Panc1 (cell line): ENCODE data around the gene GPR180. TPM values are rescaled to one million over a fixed set of nuclear protein-coding genes. Genes with fewer than 3 reads are reported as not detected.

Source experiments
- ATAC-seq: fragments of 200-7000 bp; cut with Tn5 transposase; 2 replicates; pipeline ENCODE4 v1.9.1; 2020; ENCODE audit warnings: mild to moderate bottlenecking, moderate library complexity
- BruUV-seq: library from RNA; stranded (reverse); fragments of 400-500 nt; replicated peaks from 2 replicates; lab custom pipeline; 2021; lab: Mats Ljungman, UMichigan
- CTCF ChIA-PET: fragments of 300-600 bp; sonication (Branson Sonifier 250); formaldehyde crosslinking; loops from one replicate; lab custom pipeline; 2022; ENCODE audit warnings: antibody characterized with exemption; lab: Charles Lee
- POLR2A ChIA-PET: fragments of 300-600 bp; sonication (Branson Sonifier 250); formaldehyde crosslinking; loops from one replicate; lab custom pipeline; 2022; ENCODE audit warnings: antibody characterized with exemption; lab: Charles Lee
- DNase-seq: peaks from one replicate; pipeline ENCODE4 v3.0.0-alpha.2; 2010; ENCODE audit warnings: low read depth, low spot score
- H3K27ac ChIP-seq: 2 replicates; pipeline ENCODE4 v1.5.1; 2011; ENCODE audit warnings: mild to moderate bottlenecking, low read length, inconsistent platforms
- H3K27me3 ChIP-seq: fragments of 200-500 bp; sonication (Bioruptor generic); 2 replicates; pipeline ENCODE4 v1.6.0; 2014; ENCODE audit warnings: low read length, inconsistent platforms; ENCODE audit not compliant: control insufficient read depth, insufficient read depth
- H3K36me3 ChIP-seq: fragments of 200-500 bp; sonication (Bioruptor generic); 2 replicates; pipeline ENCODE4 v1.5.1; 2014; ENCODE audit warnings: inconsistent platforms, mild to moderate bottlenecking, low read length, moderate library complexity; ENCODE audit not compliant: control insufficient read depth, insufficient read depth
- H3K4me1 ChIP-seq: 2 replicates; pipeline ENCODE4 v1.5.1; 2011; ENCODE audit warnings: inconsistent platforms, mild to moderate bottlenecking, low read length, moderate library complexity; ENCODE audit not compliant: control insufficient read depth, insufficient read depth
- H3K4me3 ChIP-seq, 2 experiments: 2 replicates each; pipeline ENCODE4 v1.5.1; 2011 to 2012; ENCODE audit warnings: low read depth in 2 of 2, low read length in 2 of 2, mild to moderate bottlenecking in 2 of 2, inconsistent platforms in 1 of 2, moderate library complexity in 1 of 2
- H3K9me3 ChIP-seq: fragments of 200-500 bp; sonication (Bioruptor generic); 2 replicates; pipeline ENCODE4 v1.5.1; 2014; ENCODE audit warnings: low read depth, mild to moderate bottlenecking, inconsistent platforms, low read length, moderate library complexity; ENCODE audit not compliant: control insufficient read depth, insufficient read depth
- POLR2AphosphoS5 ChIP-seq: IDR thresholded peaks from 2 replicates; pipeline ENCODE4 v1.6.1; 2012; ENCODE audit warnings: mild to moderate bottlenecking, low read depth, low read length, moderate library complexity
- SIN3A ChIP-seq: IDR thresholded peaks from 2 replicates; pipeline ENCODE4 v1.6.1; 2012; ENCODE audit warnings: low read depth, mild to moderate bottlenecking, low read length, moderate library complexity, borderline replicate concordance; ENCODE audit not compliant: insufficient read depth
- TCF7L2 ChIP-seq: IDR thresholded peaks from 2 replicates; pipeline ENCODE4 v1.6.1; 2011; ENCODE audit warnings: mild to moderate bottlenecking, low read depth, low read length, inconsistent platforms
- in situ Hi-C: cut with HindIII; loops from 2 replicates; pipeline ENCODE4 v1.10.0; 2016; ENCODE audit warnings: low sequenced_read_pairs, low pct_unique_long_range_greater_than_20kb
- intact Hi-C: fragments of 100-400 bp; cut with micrococcal nuclease; formaldehyde crosslinking; loops from one replicate; pipeline ENCODE4 v1.10.0; 2022; ENCODE audit not compliant: unreplicated experiment
- total RNA-seq: library from RNA; stranded (reverse); gene quantifications from one replicate; pipeline ENCODE4 v1.2.1, GENCODE V29; 2021; ENCODE audit not compliant: unreplicated experiment
- TF ChIP-seq, protein P1 (sequence below): fragments of 450-650 bp; IDR thresholded peaks from 2 replicates; pipeline ENCODE4 v1.5.1; 2017; ENCODE audit warnings: mild to moderate bottlenecking
- TF ChIP-seq, protein P2 (sequence below), 2 experiments: IDR thresholded peaks; 2 replicates each; pipeline ENCODE4 v1.6.1; 2011 to 2012; ENCODE audit warnings: low read depth in 2 of 2, control low read depth in 1 of 2, low read length in 1 of 2, mild to moderate bottlenecking in 1 of 2, moderate library complexity in 1 of 2; ENCODE audit not compliant: insufficient read depth in 1 of 2

GPR180 gene
- total RNA-seq, 1 experiment from 2014 or later, result 7.1 TPM

DNA sequence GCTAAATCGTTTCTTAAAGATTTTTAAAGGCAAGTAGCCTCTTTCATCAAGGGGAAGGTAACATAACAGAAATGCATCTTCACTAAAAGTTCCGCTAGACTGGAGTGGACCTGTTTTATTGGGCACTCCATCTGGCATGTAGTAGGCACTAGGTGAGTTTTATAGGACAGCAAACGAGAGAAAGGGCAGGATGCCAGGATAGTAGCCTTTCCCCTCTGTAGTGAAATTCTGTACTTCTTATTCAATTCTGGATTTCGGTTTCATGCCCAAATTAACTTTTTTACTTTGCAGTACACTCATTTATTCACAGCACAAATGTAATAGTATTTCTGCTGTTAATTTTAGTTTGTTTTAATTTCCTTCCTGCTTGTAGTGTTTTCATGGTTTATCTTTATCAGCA lies 45.2 kb downstream of the GPR180 start:
- DNase-seq (no peak), ATAC-seq (no peak)
- Histone ChIP-seq H3K9me3 (no peaks in the 10 kb centered on the region), H3K4me3 (no peak overlapping the region), H3K36me3 (no peaks in the 10 kb centered on the region), H3K27ac (no peak overlapping the region), H3K4me1 (no peaks in the 10 kb centered on the region), H3K27me3 (no peaks in the 10 kb centered on the region)
- CTCF ChIA-PET, result no interaction called here
- BruUV-seq, result no TSS peak
- POLR2A ChIA-PET, result no interaction called here
- in situ Hi-C loops, result no loop called here
- intact Hi-C loops, result no loop called here
- TF ChIP-seq POLR2AphosphoS5 (no peak), SIN3A (no peak), TCF7L2 (no peak)
- TF ChIP-seq, protein P1, sequence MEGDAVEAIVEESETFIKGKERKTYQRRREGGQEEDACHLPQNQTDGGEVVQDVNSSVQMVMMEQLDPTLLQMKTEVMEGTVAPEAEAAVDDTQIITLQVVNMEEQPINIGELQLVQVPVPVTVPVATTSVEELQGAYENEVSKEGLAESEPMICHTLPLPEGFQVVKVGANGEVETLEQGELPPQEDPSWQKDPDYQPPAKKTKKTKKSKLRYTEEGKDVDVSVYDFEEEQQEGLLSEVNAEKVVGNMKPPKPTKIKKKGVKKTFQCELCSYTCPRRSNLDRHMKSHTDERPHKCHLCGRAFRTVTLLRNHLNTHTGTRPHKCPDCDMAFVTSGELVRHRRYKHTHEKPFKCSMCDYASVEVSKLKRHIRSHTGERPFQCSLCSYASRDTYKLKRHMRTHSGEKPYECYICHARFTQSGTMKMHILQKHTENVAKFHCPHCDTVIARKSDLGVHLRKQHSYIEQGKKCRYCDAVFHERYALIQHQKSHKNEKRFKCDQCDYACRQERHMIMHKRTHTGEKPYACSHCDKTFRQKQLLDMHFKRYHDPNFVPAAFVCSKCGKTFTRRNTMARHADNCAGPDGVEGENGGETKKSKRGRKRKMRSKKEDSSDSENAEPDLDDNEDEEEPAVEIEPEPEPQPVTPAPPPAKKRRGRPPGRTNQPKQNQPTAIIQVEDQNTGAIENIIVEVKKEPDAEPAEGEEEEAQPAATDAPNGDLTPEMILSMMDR, result no peak
- TF ChIP-seq, protein P2, sequence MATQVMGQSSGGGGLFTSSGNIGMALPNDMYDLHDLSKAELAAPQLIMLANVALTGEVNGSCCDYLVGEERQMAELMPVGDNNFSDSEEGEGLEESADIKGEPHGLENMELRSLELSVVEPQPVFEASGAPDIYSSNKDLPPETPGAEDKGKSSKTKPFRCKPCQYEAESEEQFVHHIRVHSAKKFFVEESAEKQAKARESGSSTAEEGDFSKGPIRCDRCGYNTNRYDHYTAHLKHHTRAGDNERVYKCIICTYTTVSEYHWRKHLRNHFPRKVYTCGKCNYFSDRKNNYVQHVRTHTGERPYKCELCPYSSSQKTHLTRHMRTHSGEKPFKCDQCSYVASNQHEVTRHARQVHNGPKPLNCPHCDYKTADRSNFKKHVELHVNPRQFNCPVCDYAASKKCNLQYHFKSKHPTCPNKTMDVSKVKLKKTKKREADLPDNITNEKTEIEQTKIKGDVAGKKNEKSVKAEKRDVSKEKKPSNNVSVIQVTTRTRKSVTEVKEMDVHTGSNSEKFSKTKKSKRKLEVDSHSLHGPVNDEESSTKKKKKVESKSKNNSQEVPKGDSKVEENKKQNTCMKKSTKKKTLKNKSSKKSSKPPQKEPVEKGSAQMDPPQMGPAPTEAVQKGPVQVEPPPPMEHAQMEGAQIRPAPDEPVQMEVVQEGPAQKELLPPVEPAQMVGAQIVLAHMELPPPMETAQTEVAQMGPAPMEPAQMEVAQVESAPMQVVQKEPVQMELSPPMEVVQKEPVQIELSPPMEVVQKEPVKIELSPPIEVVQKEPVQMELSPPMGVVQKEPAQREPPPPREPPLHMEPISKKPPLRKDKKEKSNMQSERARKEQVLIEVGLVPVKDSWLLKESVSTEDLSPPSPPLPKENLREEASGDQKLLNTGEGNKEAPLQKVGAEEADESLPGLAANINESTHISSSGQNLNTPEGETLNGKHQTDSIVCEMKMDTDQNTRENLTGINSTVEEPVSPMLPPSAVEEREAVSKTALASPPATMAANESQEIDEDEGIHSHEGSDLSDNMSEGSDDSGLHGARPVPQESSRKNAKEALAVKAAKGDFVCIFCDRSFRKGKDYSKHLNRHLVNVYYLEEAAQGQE (IDR thresholded peaks at IDR 0.05; ENCODE audit: insufficient read depth in 1 of 2, low read depth in 2 of 2, low read length in 1 of 2), result no peak

DNA sequence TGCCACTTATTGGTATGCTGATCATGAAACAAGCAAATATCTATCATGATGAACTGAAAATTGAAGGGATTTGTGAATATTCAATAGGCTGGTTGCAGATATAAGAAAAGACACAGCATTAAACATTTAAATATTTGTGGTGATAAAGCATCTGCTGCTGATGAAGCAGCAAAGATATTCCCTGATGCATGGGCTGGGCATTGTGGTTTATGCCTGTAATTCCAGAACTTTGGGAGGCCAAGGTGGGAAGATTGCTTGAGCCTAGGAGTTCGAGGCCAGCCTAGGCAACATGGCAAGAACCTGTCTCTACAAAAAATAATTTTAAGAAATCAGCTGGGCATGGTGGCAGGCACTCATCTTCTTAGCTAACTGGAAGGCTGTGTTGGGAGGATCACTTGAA lies 54.5 kb downstream of the GPR180 start:
- CTCF ChIA-PET, result no interaction called here
- DNase-seq (no peak), ATAC-seq (no peak)
- TF ChIP-seq SIN3A, result no peak
- TF ChIP-seq, protein P1, result no peak
- no peak for TF ChIP-seq POLR2AphosphoS5
- TF ChIP-seq TCF7L2, result no peak
- TF ChIP-seq, protein P2 (IDR thresholded peaks at IDR 0.05; ENCODE audit: insufficient read depth in 1 of 2, low read depth in 2 of 2, low read length in 1 of 2), result no peak
- in situ Hi-C loops (no loop called here), intact Hi-C loops (no loop called here)
- Histone ChIP-seq H3K4me1 (no peaks in the 10 kb centered on the region), H3K27me3 (no peaks in the 10 kb centered on the region), H3K27ac (no peak overlapping the region), H3K9me3 (no peaks in the 10 kb centered on the region), H3K4me3 (no peak overlapping the region), H3K36me3 (no peaks in the 10 kb centered on the region)
- POLR2A ChIA-PET, result no interaction called here
- no TSS peak for BruUV-seq
